COLO668 (cell line): ENCODE results near the gene CPA4.
"Not testable (repeated sequence)": the region's sequence is repeated elsewhere in the genome, so short reads cannot be mapped to it uniquely, and the experiment has no call there.

Source experiments
- DNase-seq: peaks from one replicate; lab custom pipeline; 2025; ENCODE audit not compliant: unreplicated experiment; lab: John Stamatoyannopoulos, UW

CPA4 gene

GRCh38 chr7:130292682-130293257, at the start of gene CPA4:
Gene CPA4, plus strand, starts transcription at chr7:130293161. Its CDS starts 20 bp downstream, at chr7:130293181.
- no peak for DNase-seq

- not testable (repeated sequence) for DNase-seq
Measured at GRCh38 chr7:130243486-130243885, 49.5 kb upstream of the CPA4 start.

GRCh38 chr7:130246491-130246890, 46.5 kb upstream of the CPA4 start:
- DNase-seq: not testable (repeated sequence)

- not testable (repeated sequence) for DNase-seq
Measured at GRCh38 chr7:130248842-130249241, 44.1 kb upstream of the CPA4 start.

- DNase-seq: not testable (repeated sequence)
Measured at GRCh38 chr7:130249626-130250025, 43.3 kb upstream of the CPA4 start.

- DNase-seq: no peak
Measured at GRCh38 chr7:130254555-130254954, 38.4 kb upstream of the CPA4 start.

GRCh38 chr7:130256704-130257103, 36.3 kb upstream of the CPA4 start:
- DNase-seq: no peak

GRCh38 chr7:130258494-130259078, 34.4 kb upstream of the CPA4 start:
- DNase-seq: no peak

GRCh38 chr7:130262448-130262847, 30.5 kb upstream of the CPA4 start:
- no peak for DNase-seq

- DNase-seq: no peak
Measured at GRCh38 chr7:130263130-130263529, 29.8 kb upstream of the CPA4 start.

GRCh38 chr7:130266258-130266960, 26.6 kb upstream of the CPA4 start, which contains the start of gene CPA2:
Gene CPA2, plus strand, starts transcription at chr7:130266863. Its CDS starts 19 bp downstream, at chr7:130266882.
- no peak for DNase-seq

GRCh38 chr7:130266961-130267321, 26.0 kb upstream of the CPA4 start:
- DNase-seq: no peak

GRCh38 chr7:130268463-130269317, 24.3 kb upstream of the CPA4 start:
- DNase-seq: no peak

- no peak for DNase-seq
Measured at GRCh38 chr7:130269318-130269694, 23.7 kb upstream of the CPA4 start.

- no peak for DNase-seq
Measured at GRCh38 chr7:130270947-130271800, 21.8 kb upstream of the CPA4 start.

- peak; percentile 22 for DNase-seq
Measured at GRCh38 chr7:130272381-130273080, 20.4 kb upstream of the CPA4 start.

- no peak for DNase-seq
Measured at GRCh38 chr7:130273081-130273932, 19.7 kb upstream of the CPA4 start.

- DNase-seq: no peak
Measured at GRCh38 chr7:130273933-130274255, 19.1 kb upstream of the CPA4 start.

GRCh38 chr7:130274296-130274695, 18.7 kb upstream of the CPA4 start:
- DNase-seq: no peak
